NCI-H1436 treated with DMSO at 0.1 percent for 48 hours (cell line): ENCODE data around the gene RPUSD3.
"Not testable (repeated sequence)": the region's sequence is repeated elsewhere in the genome, so short reads cannot be mapped to it uniquely, and the experiment has no call there.

ENCODE experiments used
- DNase-seq: peaks from one replicate; lab custom pipeline; 2025; lab: John Stamatoyannopoulos, UW

The RPUSD3 gene, protein sequence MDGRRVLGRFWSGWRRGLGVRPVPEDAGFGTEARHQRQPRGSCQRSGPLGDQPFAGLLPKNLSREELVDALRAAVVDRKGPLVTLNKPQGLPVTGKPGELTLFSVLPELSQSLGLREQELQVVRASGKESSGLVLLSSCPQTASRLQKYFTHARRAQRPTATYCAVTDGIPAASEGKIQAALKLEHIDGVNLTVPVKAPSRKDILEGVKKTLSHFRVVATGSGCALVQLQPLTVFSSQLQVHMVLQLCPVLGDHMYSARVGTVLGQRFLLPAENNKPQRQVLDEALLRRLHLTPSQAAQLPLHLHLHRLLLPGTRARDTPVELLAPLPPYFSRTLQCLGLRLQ

DNA sequence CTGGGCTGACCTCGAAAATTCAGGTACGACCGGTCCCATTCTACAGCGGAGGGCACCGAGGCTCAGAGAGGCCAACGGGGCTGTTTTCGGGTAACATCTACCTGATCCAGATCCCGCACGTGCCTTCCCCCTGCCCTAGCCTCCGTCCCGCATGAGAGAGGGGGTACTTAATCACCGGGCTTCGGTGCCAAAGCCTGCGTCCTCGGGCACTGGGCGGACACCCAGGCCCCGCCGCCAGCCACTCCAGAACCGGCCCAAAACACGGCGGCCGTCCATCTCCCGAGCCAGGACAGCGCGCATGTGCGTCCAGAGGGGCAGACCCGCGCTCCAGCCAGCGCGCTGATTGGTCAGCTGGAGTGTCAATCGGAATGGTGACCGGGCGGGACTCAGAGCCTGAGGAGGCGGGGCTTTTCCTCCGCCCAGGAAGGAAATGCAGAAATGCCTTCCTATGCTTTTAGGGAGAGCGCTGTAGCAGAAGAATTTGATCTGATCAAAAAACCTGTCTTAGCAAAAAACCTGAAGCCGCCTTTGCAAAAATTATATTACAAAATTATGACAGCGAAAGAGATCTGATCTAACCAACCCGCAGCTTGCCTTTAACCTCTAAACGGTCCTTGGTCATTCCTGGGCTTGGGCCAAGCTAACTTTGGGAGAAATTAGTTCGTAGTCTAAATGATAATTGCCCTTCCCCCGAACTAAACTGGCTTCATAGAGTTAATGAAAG, at the start of gene RPUSD3:
Gene RPUSD3, minus strand, starts transcription at position 294 of the 724 bp plus-strand sequence. Its CDS starts 18 bp downstream, at position 276.
- DNase-seq = peak; percentile 3

GRCh38 chr3:9891072-9891622, 47.3 kb upstream of the RPUSD3 start:
- no peak for DNase-seq

DNA sequence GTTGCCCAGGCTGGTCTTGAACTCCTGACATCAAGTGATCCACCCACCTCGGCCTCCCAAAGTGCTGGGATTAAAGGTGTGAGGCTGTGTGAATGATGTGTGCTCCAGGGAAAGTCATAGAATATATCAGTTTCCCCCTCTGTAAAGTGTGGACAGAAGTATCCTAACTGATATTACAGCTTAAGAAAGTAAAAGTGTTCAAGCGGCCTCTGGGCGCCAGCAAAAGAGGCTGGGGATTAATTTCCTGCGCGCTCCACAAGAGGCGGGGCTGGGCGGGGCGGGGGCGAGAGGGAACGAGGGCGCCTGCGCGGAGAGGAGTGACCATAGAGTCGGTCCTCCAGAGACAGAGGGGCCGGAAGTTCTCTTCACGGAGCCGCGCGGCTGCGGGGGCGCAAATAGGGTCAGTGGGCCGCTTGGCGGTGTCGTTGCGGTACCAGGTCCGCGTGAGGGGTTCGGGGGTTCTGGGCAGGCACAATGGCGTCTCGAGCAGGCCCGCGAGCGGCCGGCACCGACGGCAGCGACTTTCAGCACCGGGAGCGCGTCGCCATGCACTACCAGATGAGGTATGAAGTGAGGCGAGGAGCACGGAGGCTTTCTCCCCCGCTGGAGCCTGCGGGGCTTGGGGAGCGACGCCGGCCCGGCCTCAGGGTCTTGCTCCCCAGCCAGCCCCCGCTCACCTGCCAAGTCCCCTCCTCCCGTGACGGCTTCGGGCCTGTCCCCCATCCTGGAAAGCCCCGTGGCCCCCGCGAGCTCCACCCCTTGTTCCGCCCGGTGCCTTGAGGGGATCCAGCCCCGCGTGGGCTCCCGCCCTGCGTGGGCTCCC, 46.7 kb upstream of the RPUSD3 start, which contains the start of gene JAGN1:
Gene JAGN1, plus strand, starts transcription at position 362 of the 823 bp plus-strand sequence. Its CDS starts 113 bp downstream, at position 475.
- DNase-seq = no peak

GRCh38 chr3:9889405-9889804, 45.6 kb upstream of the RPUSD3 start:
- no peak for DNase-seq

GRCh38 chr3:9888540-9888939, 44.7 kb upstream of the RPUSD3 start:
- no peak for DNase-seq

- no peak for DNase-seq
Observed at GRCh38 chr3:9887480-9887879, 43.7 kb upstream of the RPUSD3 start.

- no peak for DNase-seq
Observed at GRCh38 chr3:9886328-9886727, 42.5 kb upstream of the RPUSD3 start.

DNA sequence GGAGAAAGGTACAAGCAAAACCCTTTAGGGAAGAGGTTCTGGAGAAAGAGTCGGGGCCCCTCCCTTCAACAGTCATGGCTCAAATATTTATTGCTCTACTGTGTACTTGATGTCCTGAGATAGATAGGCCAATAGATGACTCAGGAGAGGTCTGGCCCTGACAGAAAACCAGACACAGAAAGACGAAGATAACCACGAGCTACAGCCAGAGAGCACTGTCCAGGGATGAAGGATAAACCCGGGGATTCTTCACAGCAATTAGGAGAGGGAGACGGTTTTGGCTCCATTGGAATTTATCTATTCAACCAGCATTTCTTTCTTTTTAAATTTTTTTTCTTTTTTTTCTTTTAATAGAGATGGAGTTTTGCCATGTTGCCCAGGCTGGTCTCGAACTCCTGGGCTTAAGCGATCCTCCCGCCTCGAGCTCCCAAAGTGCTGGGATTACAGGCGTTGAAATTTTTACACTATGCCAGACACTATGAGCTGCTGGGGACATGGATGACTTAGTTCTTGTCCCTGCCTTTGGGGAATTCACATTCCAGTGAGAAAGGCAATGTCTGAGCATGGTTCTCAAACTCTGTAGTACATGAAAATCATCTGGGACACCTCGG, 40.9 kb upstream of the RPUSD3 start:
- DNase-seq = no peak

DNA sequence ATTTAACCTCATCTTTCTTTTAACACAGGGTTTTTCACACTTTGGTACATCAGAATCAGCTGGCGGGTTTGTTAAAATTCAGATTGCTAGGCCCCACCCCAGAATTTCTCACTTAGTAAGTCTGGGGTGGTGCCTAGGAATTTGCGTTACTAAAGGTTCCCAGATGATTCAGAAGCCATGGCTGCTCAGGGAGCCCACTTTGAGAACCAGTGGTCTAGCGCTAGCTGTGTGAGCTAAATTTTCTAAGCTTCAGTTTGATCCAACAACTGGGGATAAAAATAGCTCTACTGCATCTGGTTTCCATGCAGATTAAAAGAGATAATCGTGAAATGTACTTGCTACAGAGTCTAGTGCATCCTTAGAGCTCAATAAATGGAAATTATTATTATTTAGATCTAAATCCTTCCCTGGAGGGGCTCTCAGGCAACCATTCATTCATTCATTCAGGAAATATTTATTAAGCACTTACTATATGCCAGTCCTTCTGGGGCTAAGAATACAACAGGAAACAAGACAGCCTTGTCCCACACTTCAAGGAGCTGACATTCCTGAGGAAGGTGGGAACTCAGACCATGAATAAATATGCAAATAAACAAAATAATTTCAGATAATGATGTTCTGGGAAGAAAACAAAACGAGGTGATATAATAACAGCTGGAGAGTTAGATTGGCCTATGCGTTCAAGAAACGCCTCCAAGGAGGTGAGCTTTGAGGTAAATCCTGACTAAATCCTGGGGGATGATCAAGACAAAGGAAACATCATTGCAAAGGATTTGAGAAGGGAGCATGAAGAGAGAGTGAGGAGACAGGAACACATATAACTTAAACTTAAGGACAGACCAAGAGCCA, 40.1 kb upstream of the RPUSD3 start:
- DNase-seq = no peak

- no peak for DNase-seq
Observed at GRCh38 chr3:9881441-9881840, 37.6 kb upstream of the RPUSD3 start.

- DNase-seq = no peak
Observed at GRCh38 chr3:9879830-9880549, 36.2 kb upstream of the RPUSD3 start, which contains the start of gene CIDEC. TSS of gene CIDEC (minus strand) at chr3:9880253. CDS start at chr3:9878486, 1,767 bp downstream.

- no peak for DNase-seq
Observed at GRCh38 chr3:9878700-9879099, 34.9 kb upstream of the RPUSD3 start.

DNA sequence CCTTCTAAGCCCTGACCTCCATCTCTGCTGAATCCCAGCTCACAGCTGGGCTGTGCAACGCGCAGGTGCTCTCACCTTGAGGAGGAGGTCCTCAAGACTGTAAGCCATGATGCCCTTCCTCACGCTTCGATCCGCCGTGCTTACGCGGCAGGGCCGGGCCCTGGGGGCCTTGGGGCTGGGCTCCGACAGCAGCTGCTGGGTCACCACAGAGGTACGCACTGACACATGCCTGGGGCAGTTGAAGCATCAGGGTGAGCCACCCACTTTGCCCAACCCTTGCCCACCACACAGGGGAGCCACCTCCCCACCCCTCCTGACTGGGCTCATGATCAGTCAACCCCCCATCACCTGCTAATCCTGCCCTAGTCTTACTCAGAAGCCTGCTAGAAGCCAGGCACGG, 33.2 kb upstream of the RPUSD3 start:
- DNase-seq = no peak

GRCh38 chr3:9876255-9876654, 32.4 kb upstream of the RPUSD3 start:
- not testable (repeated sequence) for DNase-seq

DNA sequence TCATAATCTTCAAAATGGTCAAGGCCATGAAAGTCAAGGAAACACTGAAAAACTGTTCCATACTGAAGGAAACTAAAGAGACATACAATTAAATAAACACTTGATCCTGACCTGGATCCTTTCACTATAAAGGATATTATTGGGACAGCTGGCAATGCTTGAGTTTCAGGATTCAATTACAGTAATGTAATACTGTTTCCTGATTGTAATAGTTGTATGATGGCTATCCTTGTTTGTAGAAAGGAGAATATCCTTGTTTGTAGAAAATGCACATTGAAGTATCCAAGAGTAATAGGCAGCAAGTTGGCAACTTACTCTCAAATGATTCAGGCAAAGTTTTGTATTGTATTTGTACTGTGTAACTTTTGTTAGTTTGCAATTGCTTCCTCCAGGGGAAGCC, 31.6 kb upstream of the RPUSD3 start:
- DNase-seq = no peak

GRCh38 chr3:9872067-9872466, 28.3 kb upstream of the RPUSD3 start:
- not testable (repeated sequence) for DNase-seq

DNA sequence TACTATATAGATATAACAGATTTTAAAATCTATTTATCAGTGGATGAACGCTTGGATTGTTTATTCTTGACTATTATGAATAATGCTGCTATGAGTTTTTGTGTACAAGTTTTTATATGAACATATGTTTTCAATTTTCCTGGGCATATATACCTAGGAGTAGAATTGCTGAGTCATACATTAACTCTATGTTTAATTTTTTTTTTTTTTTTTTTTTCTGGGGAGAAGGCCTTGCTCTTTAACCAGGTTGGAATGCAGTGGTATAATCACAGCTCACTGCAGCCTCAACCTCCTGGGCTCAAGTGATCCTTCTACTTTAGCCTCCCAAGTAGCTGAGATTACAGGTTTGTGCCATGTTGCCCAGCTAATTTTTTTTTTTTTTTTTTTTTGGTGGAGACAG, 27.2 kb upstream of the RPUSD3 start:
- DNase-seq = no peak

DNA sequence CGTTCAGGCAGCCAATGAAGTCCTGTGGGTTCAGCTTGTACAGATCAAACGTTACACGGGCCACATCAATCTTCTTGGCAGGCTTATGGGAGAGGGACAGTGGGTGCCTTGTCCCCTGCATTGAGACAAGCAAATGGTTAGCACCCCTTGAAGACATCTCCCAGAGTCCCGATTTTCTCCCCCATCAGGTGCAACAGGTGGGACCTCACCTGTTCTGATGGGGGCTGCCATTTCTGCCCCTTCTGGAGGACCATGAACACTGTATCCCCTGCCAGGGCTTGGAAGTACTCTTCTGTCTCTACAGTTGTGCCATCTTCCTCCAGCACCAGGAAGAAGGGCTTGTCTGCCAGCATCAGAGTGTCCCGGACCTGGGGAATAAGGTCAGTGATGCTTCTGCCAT, 26.1 kb upstream of the RPUSD3 start:
- no peak for DNase-seq

DNA sequence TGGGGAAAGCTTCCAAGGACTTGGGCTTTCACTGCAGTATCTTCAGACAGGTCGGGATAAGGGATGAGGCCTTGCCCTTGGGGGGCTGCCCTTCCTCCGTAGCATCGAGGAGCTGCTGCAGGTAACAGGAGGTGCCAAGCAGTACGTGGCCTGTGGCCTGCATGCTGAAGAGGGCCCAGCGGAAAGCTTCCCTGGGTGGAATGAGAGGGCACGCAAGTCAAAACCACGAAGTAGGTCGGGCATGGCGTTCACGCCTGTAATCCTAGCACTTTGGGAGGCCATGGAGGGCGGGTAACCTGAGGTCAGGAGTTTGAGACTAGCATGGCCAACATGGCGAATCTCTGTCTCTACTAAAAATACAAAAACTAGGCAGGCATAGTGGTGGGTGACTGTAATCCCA, 23.3 kb upstream of the RPUSD3 start:
- no peak for DNase-seq

DNA sequence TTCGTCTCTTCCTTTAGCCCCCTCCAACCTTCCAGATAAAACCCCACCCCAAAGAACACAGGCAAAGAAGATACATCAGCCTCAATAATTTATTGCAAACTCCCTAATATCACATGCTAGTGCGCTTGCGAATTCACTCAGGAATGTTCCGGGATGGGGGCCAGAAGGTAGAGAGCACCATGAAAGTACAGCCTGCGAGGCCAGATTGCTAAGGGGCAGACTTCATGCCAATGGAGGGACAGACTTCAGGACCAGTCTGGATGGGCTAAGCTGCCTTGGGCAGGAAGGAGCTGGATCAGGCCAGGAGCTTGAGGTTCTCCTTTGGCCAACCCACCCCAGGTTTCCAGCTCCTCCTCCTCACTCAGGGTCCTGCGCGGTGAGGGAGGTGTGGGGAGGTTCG, 22.8 kb upstream of the RPUSD3 start:
- no peak for DNase-seq
